WTC11 (cell line): ENCODE data around the gene THAP9.

ENCODE experiments used
- AFF4 ChIP-seq: sonication (generic); formaldehyde crosslinking; IDR thresholded peaks from 2 replicates; pipeline ENCODE4 v1.8.1; 2023; ENCODE audit warnings: mild to moderate bottlenecking, missing genetic modification reagents, borderline replicate concordance
- CDX4 ChIP-seq: fragments of 250-450 bp; sonication (Bioruptor Pico); IDR thresholded peaks from 2 replicates; pipeline ENCODE4 v1.9.0; 2021; ENCODE audit warnings: moderate library complexity, mild to moderate bottlenecking, inconsistent platforms, borderline replicate concordance
- CTCF ChIP-seq: fragments of 200-600 bp; IDR thresholded peaks from 2 replicates; pipeline ENCODE4 v1.8.0; 2022; ENCODE audit warnings: antibody characterized with exemption
- FOXP1 ChIP-seq: sonication (generic); formaldehyde crosslinking; IDR thresholded peaks from 2 replicates; pipeline ENCODE4 v1.8.0; 2022; ENCODE audit warnings: missing genetic modification reagents, mild to moderate bottlenecking, moderate library complexity, borderline replicate concordance
- JUN ChIP-seq: sonication (generic); formaldehyde crosslinking; IDR thresholded peaks from 2 replicates; pipeline ENCODE4 v1.8.0; 2023; ENCODE audit warnings: mild to moderate bottlenecking, missing genetic modification reagents
- SMAD3 ChIP-seq: sonication (generic); formaldehyde crosslinking; IDR thresholded peaks from 2 replicates; pipeline ENCODE4 v1.8.0; 2022; ENCODE audit warnings: missing genetic modification reagents, mild to moderate bottlenecking, borderline replicate concordance
- SOX15 ChIP-seq: fragments of 250-450 bp; sonication (Bioruptor Pico); IDR thresholded peaks from 2 replicates; pipeline ENCODE4 v1.9.0; 2021; ENCODE audit warnings: mild to moderate bottlenecking
- USF2 ChIP-seq: sonication (generic); formaldehyde crosslinking; IDR thresholded peaks from 2 replicates; pipeline ENCODE4 v1.8.1; 2023; ENCODE audit warnings: mild to moderate bottlenecking, missing genetic modification reagents, moderate library complexity
- ZBTB43 ChIP-seq: sonication (generic); formaldehyde crosslinking; IDR thresholded peaks from 2 replicates; pipeline ENCODE4 v1.8.1; 2023; ENCODE audit warnings: mild to moderate bottlenecking, missing genetic modification reagents
- ZNF281 ChIP-seq: sonication (generic); formaldehyde crosslinking; IDR thresholded peaks from 2 replicates; pipeline ENCODE4 v1.8.0; 2023; ENCODE audit warnings: mild to moderate bottlenecking, missing genetic modification reagents

GRCh38 chr4:82851885-82852750 lies 48.4 kb upstream of the THAP9 start:
- TF ChIP-seq USF2 (CRISPR knock-in tag) (no peak), ZBTB43 (CRISPR knock-in tag) (no peak), CTCF (no peak), SMAD3 (CRISPR knock-in tag) (no peak), JUN (no peak), AFF4 (CRISPR knock-in tag) (no peak), SOX15 (CRISPR knock-in tag) (no peak), CDX4 (CRISPR knock-in tag) (no peak), FOXP1 (CRISPR knock-in tag) (no peak), ZNF281 (CRISPR knock-in tag) (no peak)
